PC-3 (cell line): ENCODE data around the gene XPR1.

Experiments
- CTCF ChIP-seq: fragments of 300-600 bp; sonication (generic); conservative IDR thresholded peaks from 2 replicates; pipeline ENCODE4 v1.5.1; 2017; ENCODE audit warnings: antibody characterized with exemption, low read depth, mild to moderate bottlenecking, low read length
- EZH2 ChIP-seq: fragments of 300-600 bp; sonication (generic); IDR thresholded peaks from one replicate; pipeline ENCODE4 v1.6.1; 2017; ENCODE audit warnings: antibody characterized with exemption, mild to moderate bottlenecking, low read length; ENCODE audit not compliant: unreplicated experiment
- EZH2phosphoT487 ChIP-seq: fragments of 300-600 bp; sonication (generic); IDR thresholded peaks from 2 replicates; pipeline ENCODE4 v1.6.1; 2018; ENCODE audit warnings: mild to moderate bottlenecking, antibody characterized with exemption, low read length, borderline replicate concordance

- TF ChIP-seq CTCF (no peak), EZH2 (no peak), EZH2phosphoT487 (no peak)
Measured at GRCh38 chr1:180595966-180596365, 35.9 kb upstream of the XPR1 start.
